Measurements from ENCODE around the gene UACA. TPM values are rescaled to one million over a fixed set of nuclear protein-coding genes. Genes with fewer than 3 reads are reported as not detected.

Gene UACA
- 35.9 and 57.1 TPM in 2 replicates for polyA plus RNA-seq (2012; rRNA removed)
- polyA plus RNA-seq (2012; cell fraction: cytosol; rRNA removed), result 21.5 and 27.6 TPM in 2 replicates
- 156 and 175 TPM in 2 replicates for polyA plus RNA-seq (2012; cell fraction: nucleus; rRNA removed)

GRCh38 chr15:70763120-70763949 lies at the start of gene UACA:
Gene UACA, minus strand, starts transcription at chr15:70763558. Its CDS starts 151 bp downstream, at chr15:70763407.
- Histone ChIP-seq H3K27me3 (ENCODE audit: insufficient read depth) (no peaks in the 10 kb centered on the region), H2AFZ (ENCODE audit: low read depth) (peak within 1 kb of the TSS; percentile 62), H3K9me3 (no peaks in the 10 kb centered on the region), H3K4me2 (peak within 1 kb of the TSS; percentile 92), H3F3A (replicated peaks; ENCODE audit: insufficient read depth) (peaks cover 34% of the 10 kb centered on the region), H3K9me2 (no peaks in the 10 kb centered on the region), H3K4me3 (ENCODE audit: low read depth in 2 of 2, low read length in 1 of 2) (peak within 1 kb of the TSS; percentile 79 to 94), H3K36me3 (replicated peaks in 1 of 2; ENCODE audit: control insufficient read depth in 1 of 2, insufficient read depth in 2 of 2, low read length in 1 of 2) (peaks cover 0 to 14% of the 10 kb centered on the region in 2 experiments), H4K20me1 (ENCODE audit: insufficient read depth) (peaks cover 26% of the 10 kb centered on the region), H3K79me2 (ENCODE audit: insufficient read depth) (peaks cover 49% of the 10 kb centered on the region), H3K4me1 (ENCODE audit: control insufficient read depth in 1 of 2, insufficient read depth in 2 of 2, low read depth in 1 of 2, low read length in 1 of 2) (peaks cover 4 to 18% of the 10 kb centered on the region in 2 experiments; a peak in 3 of 4 replicates), H3K27ac (ENCODE audit: low read depth in 2 of 2, low read length in 1 of 2) (peak within 1 kb of the TSS; percentile 88 to 89), H3K9ac (peak within 1 kb of the TSS; percentile 94)
- WGBS (ENCODE audit: low lambda C conversion rate), result under 1% methylated on average over 36 of the region's 79 CpGs
- POLR2A ChIA-PET, result no interaction called here
- peak; percentile 99 for DNase-seq
- CTCF ChIA-PET, result interaction anchor here (0.5 kb wide), 1 partner anchor 1219 kb away, joined by 3 read pairs; no protein-coding TSS in a partner anchor
- TF ChIP-seq MXI1 (IDR thresholded peaks at IDR 0.05; ENCODE audit: low read depth, low read length) (peak; percentile 87), MAX (IDR thresholded peaks at IDR 0.05; ENCODE audit: low read depth) (peak; percentile 60; the same call in 1 of the 2 replicates), RXRA (IDR thresholded peaks at IDR 0.05; ENCODE audit: borderline replicate concordance, low read depth) (0 out of 2 replicates have a peak, but pooled peaks have one; percentile 16), TCF12 (IDR thresholded peaks at IDR 0.05) (peak; percentile 49; the same call in 1 of the 2 replicates), PBX3 (IDR thresholded peaks at IDR 0.05) (0 out of 2 replicates have a peak, but pooled peaks have one; percentile 3), NFIC (IDR thresholded peaks at IDR 0.05; ENCODE audit: borderline replicate concordance) (no peak), FOXM1 (IDR thresholded peaks at IDR 0.05; ENCODE audit: low read depth) (no peak), YY1 (IDR thresholded peaks at IDR 0.05; ENCODE audit: low read depth) (no peak), RFX5 (IDR thresholded peaks at IDR 0.05; ENCODE audit: low read length) (0 out of 2 replicates have a peak, but pooled peaks have one; percentile 32), MEF2A (IDR thresholded peaks at IDR 0.05; ENCODE audit: borderline replicate concordance, low read depth) (no peak), USF2 (IDR thresholded peaks at IDR 0.05; ENCODE audit: borderline replicate concordance, low read depth, low read length) (no peak), TEAD4 (IDR thresholded peaks at IDR 0.05; ENCODE audit: borderline replicate concordance, insufficient read depth) (no peak), SIN3A (IDR thresholded peaks at IDR 0.05; ENCODE audit: borderline replicate concordance, low read depth, low read length) (peak; percentile 14; the same call in 1 of the 2 replicates), EP300 (IDR thresholded peaks at IDR 0.05; ENCODE audit: borderline replicate concordance in 1 of 2, low read depth in 1 of 2, low read length in 1 of 2) (peak in 1 of 2 experiments; percentile 17; a peak in 1 of 4 replicates), RAD21 (IDR thresholded peaks at IDR 0.05; ENCODE audit: low read length) (no peak), ZBTB33 (IDR thresholded peaks at IDR 0.05; ENCODE audit: borderline replicate concordance, low read depth) (no peak), USF1 (IDR thresholded peaks at IDR 0.05; ENCODE audit: borderline replicate concordance, low read depth) (no peak), NRF1 (IDR thresholded peaks at IDR 0.05; ENCODE audit: low read depth, low read length) (peak; percentile 49), GATA2 (CRISPR knock-in tag; IDR thresholded peaks at IDR 0.05) (no peak), REST (IDR thresholded peaks at IDR 0.05; ENCODE audit: low read depth, low read length) (no peak), TAF1 (IDR thresholded peaks at IDR 0.05; ENCODE audit: borderline replicate concordance, low read depth, low read length) (no peak), EZH2phosphoT487 (IDR thresholded peaks at IDR 0.05; ENCODE audit: borderline replicate concordance, low read depth) (no peak)

Measured in SK-N-SH (cell line).